Measurements from ENCODE around the gene SGMS1.
"Not testable (repeated sequence)": the region's sequence is repeated elsewhere in the genome, so short reads cannot be mapped to it uniquely, and the experiment has no call there.

Gene SGMS1

GRCh38 chr10:50281210-50281966 lies 342.4 kb downstream of the SGMS1 start:
- DNase-seq, result no peak

- no peak for DNase-seq
Observed at GRCh38 chr10:50280049-50280841, 343.5 kb downstream of the SGMS1 start.

GRCh38 chr10:50279489-50279888 lies 344.3 kb downstream of the SGMS1 start:
- DNase-seq, result no peak

GRCh38 chr10:50275650-50276235 lies 348.0 kb downstream of the SGMS1 start:
- DNase-seq, result no peak

- DNase-seq, result no peak
Observed at GRCh38 chr10:50272531-50272930, 351.2 kb downstream of the SGMS1 start.

GRCh38 chr10:50271564-50272250 lies 352.0 kb downstream of the SGMS1 start:
- no peak for DNase-seq

GRCh38 chr10:50267877-50268276 lies 355.9 kb downstream of the SGMS1 start:
- DNase-seq, result not testable (repeated sequence)

- DNase-seq, result not testable (repeated sequence)
Observed at GRCh38 chr10:50262625-50263024, 361.1 kb downstream of the SGMS1 start.

GRCh38 chr10:50260791-50261281 lies 362.9 kb downstream of the SGMS1 start:
- no peak for DNase-seq
